IMR-90 (cell line): ENCODE data around the gene NOD1. TPM values are rescaled to one million over a fixed set of nuclear protein-coding genes. Genes with fewer than 3 reads are reported as not detected.

Source experiments
- ATAC-seq: fragments of 200-7000 bp; cut with Tn5 transposase; 2 replicates; pipeline ENCODE4 v1.9.1; 2020; ENCODE audit warnings: low read depth, mild to moderate bottlenecking, moderate library complexity
- BruUV-seq: library from RNA; stranded (reverse); fragments of 400-500 nt; replicated peaks from 2 replicates; lab custom pipeline; 2021; lab: Mats Ljungman, UMichigan
- CTCF ChIA-PET: fragments of 300-600 bp; formaldehyde crosslinking; extraction: SDS; loops from one replicate; lab custom pipeline; 2021; ENCODE audit warnings: antibody characterized with exemption; lab: Yijun Ruan, JAX
- POLR2A ChIA-PET: fragments of 300-600 bp; sonication (Branson Sonifier 250); formaldehyde crosslinking; loops from one replicate; lab custom pipeline; 2022; ENCODE audit warnings: antibody characterized with exemption; ENCODE audit not compliant: unreplicated experiment; lab: Charles Lee
- DNase-seq: peaks from one replicate; pipeline ENCODE4 v3.0.0; 2013
- H2AFZ ChIP-seq: replicated peaks from 2 replicates; pipeline ENCODE3; 2013; ENCODE audit warnings: low read length, mild to moderate bottlenecking; ENCODE audit not compliant: poor library complexity
- H2AK5ac ChIP-seq: 2 replicates; pipeline ENCODE4 v1.6.1; 2013; ENCODE audit warnings: low read depth, low read length, inconsistent platforms
- H2AK9ac ChIP-seq: replicated peaks from 2 replicates; pipeline ENCODE3; 2013; ENCODE audit warnings: mild to moderate bottlenecking, low read depth, low read length, moderate library complexity; ENCODE audit not compliant: poor library complexity
- H2BK120ac ChIP-seq: 2 replicates; pipeline ENCODE4 v1.6.1; 2013; ENCODE audit warnings: low read depth, low read length, inconsistent platforms
- H2BK15ac ChIP-seq: 3 replicates; pipeline ENCODE4 v1.6.1; 2013; ENCODE audit warnings: low read depth, low read length, inconsistent platforms
- H2BK20ac ChIP-seq: 2 replicates; pipeline ENCODE4 v1.6.1; 2013; ENCODE audit warnings: low read depth, mild to moderate bottlenecking, inconsistent platforms, low read length, moderate library complexity
- H2BK5ac ChIP-seq: 2 replicates; pipeline ENCODE4 v1.6.1; 2013; ENCODE audit warnings: mild to moderate bottlenecking, low read depth, low read length, inconsistent platforms; ENCODE audit not compliant: poor library complexity, severe bottlenecking
- H3K14ac ChIP-seq: replicated peaks from 2 replicates; pipeline ENCODE4 v1.6.1; 2013; ENCODE audit warnings: low read depth, low read length, inconsistent platforms
- H3K18ac ChIP-seq: 2 replicates; pipeline ENCODE4 v1.6.1; 2013; ENCODE audit warnings: low read depth, low read length, control low read depth
- H3K23ac ChIP-seq: 2 replicates; pipeline ENCODE4 v1.6.1; 2013; ENCODE audit warnings: low read depth, low read length, inconsistent platforms
- H3K27ac ChIP-seq: 2 replicates; pipeline ENCODE4 v1.5.1; 2013; ENCODE audit warnings: mild to moderate bottlenecking, control low read depth, low read length; ENCODE audit not compliant: insufficient read depth
- H3K27me3 ChIP-seq: 2 replicates; pipeline ENCODE4 v1.6.1; 2013; ENCODE audit warnings: low read length; ENCODE audit not compliant: control insufficient read depth, insufficient read depth
- H3K36me3 ChIP-seq: 2 replicates; pipeline ENCODE4 v1.6.1; 2013; ENCODE audit warnings: low read length, mixed read lengths; ENCODE audit not compliant: control insufficient read depth, insufficient read depth
- H3K4ac ChIP-seq: 2 replicates; pipeline ENCODE4 v1.6.1; 2013; ENCODE audit warnings: low read depth, low read length, inconsistent platforms
- H3K4me1 ChIP-seq: 2 replicates; pipeline ENCODE4 v1.6.1; 2013; ENCODE audit warnings: low read length, mixed read lengths; ENCODE audit not compliant: control insufficient read depth, insufficient read depth
- H3K4me2 ChIP-seq: 2 replicates; pipeline ENCODE4 v1.6.1; 2013; ENCODE audit warnings: low read depth, mild to moderate bottlenecking, control low read depth, low read length, moderate library complexity
- H3K4me3 ChIP-seq: 2 replicates; pipeline ENCODE4 v1.5.1; 2013; ENCODE audit warnings: low read depth, mild to moderate bottlenecking, control low read depth, low read length, moderate library complexity; ENCODE audit not compliant: insufficient read depth
- H3K56ac ChIP-seq: 2 replicates; pipeline ENCODE4 v1.6.1; 2013; ENCODE audit warnings: low read length, inconsistent platforms; ENCODE audit not compliant: insufficient read depth; ENCODE audit errors: extremely low read depth
- H3K79me1 ChIP-seq, 2 experiments: 2 replicates each; pipeline ENCODE4 v1.6.1; 2013; ENCODE audit warnings: low read length in 2 of 2, inconsistent platforms in 1 of 2, low read depth in 1 of 2
- H3K9ac ChIP-seq: 2 replicates; pipeline ENCODE4 v1.6.1; 2013; ENCODE audit warnings: low read depth, low read length, control low read depth
- H3K9me1 ChIP-seq: 2 replicates; pipeline ENCODE4 v1.6.1; 2013; ENCODE audit warnings: low read length, inconsistent platforms; ENCODE audit not compliant: insufficient read depth
- H3K9me3 ChIP-seq: 2 replicates; pipeline ENCODE4 v1.6.1; 2013; ENCODE audit warnings: low read length; ENCODE audit not compliant: control insufficient read depth, insufficient read depth
- H4K20me1 ChIP-seq: 2 replicates; pipeline ENCODE4 v1.6.1; 2013; ENCODE audit warnings: low read length, inconsistent platforms; ENCODE audit not compliant: insufficient read depth
- H4K5ac ChIP-seq: 2 replicates; pipeline ENCODE4 v1.6.1; 2013; ENCODE audit warnings: mild to moderate bottlenecking, low read depth, low read length, control low read depth
- H4K8ac ChIP-seq, 2 experiments: 2 replicates each; pipeline ENCODE4 v1.6.1; 2013; ENCODE audit warnings: low read depth in 2 of 2, low read length in 2 of 2, control low read depth in 1 of 2, inconsistent platforms in 1 of 2
- H4K91ac ChIP-seq: 2 replicates; pipeline ENCODE4 v1.6.1; 2013; ENCODE audit warnings: low read depth, low read length, inconsistent platforms; ENCODE audit not compliant: insufficient read depth
- BHLHE40 ChIP-seq: fragments of 150-350 bp; IDR thresholded peaks from 2 replicates; pipeline ENCODE4 v1.6.1; 2016; ENCODE audit warnings: mild to moderate bottlenecking, low read depth, low read length
- CEBPB ChIP-seq: IDR thresholded peaks from 2 replicates; pipeline ENCODE4 v1.6.1; 2012; ENCODE audit warnings: low read depth, low read length, improper control_type of control experiment
- FOS ChIP-seq: fragments of 150-350 bp; IDR thresholded peaks from 2 replicates; pipeline ENCODE4 v1.6.1; 2016; ENCODE audit warnings: low read depth, low read length
- POLR2A ChIP-seq: IDR thresholded peaks from 2 replicates; pipeline ENCODE4 v1.6.1; 2012; ENCODE audit warnings: mild to moderate bottlenecking, low read depth, low read length
- RFX5 ChIP-seq: IDR thresholded peaks from 2 replicates; pipeline ENCODE4 v1.8.0; 2012; ENCODE audit warnings: low read depth, mild to moderate bottlenecking, low read length, moderate library complexity
- USF2 ChIP-seq: fragments of 150-350 bp; IDR thresholded peaks from 2 replicates; pipeline ENCODE4 v1.6.1; 2017; ENCODE audit warnings: mild to moderate bottlenecking, antibody characterized with exemption, low read length, low read depth
- WGBS, 2 experiments: methylation state at CpG; one replicate each; pipeline versions ENCODE4 v1.1.5 to v1.1.7; 2013; ENCODE audit warnings: missing lambda C conversion rate in 2 of 2; ENCODE audit not compliant: insufficient read length in 1 of 2; ENCODE audit errors: extremely low coverage in 2 of 2; 5-methylcytosine and 5-hydroxymethylcytosine counted together
- dilution Hi-C: fragments of 300-500 bp; cut with HindIII; formaldehyde crosslinking; loops from one replicate; pipeline ENCODE4 v1.14.3; 2018; ENCODE audit warnings: low sequenced_read_pairs; ENCODE audit not compliant: unreplicated experiment
- in situ Hi-C: fragments of 300-500 bp; cut with MboI; formaldehyde crosslinking; loops from 3 replicates; pipeline ENCODE4 v1.14.3; 2019; ENCODE audit warnings: low sequenced_read_pairs, inconsistent platforms, mixed read lengths
- intact Hi-C: fragments of 100-400 bp; cut with micrococcal nuclease; formaldehyde crosslinking; loops from 2 replicates; pipeline ENCODE4 v1.10.0; 2022
- polyA plus RNA-seq, 3 experiments: library from polyadenylated mRNA; depleted of rRNA; stranded (reverse); fragments of >200 nt; gene quantifications; 2 replicates each; pipeline ENCODE4 v1.2.3, GENCODE V29; 2012; ENCODE audit warnings: low replicate concordance in 1 of 3
- total RNA-seq: library from RNA; depleted of rRNA; stranded (reverse); fragments of >200 nt; gene quantifications from 2 replicates; pipeline ENCODE4 v1.2.3, GENCODE V29; 2012

NOD1 gene
- total and polyA plus RNA-seq, 2 of the 4 experiments (the other 2 are of a cell fraction): 1.8 to 3.0 TPM

- H3K14ac ChIP-seq: no peak overlapping the region
- no peaks in the 10 kb centered on the region for H3K9me1 ChIP-seq
- ChIA-PET CTCF (no interaction called here), POLR2A (interaction anchor here (0.6 kb wide), 1 partner anchor 24 kb away, joined by 6 read pairs; no protein-coding TSS in a partner anchor)
- H2AK9ac ChIP-seq: no peak overlapping the region
- WGBS, 2 experiments: no CpG with 5 or more reads among the region's 7 CpGs
- no peaks in the 10 kb centered on the region for H3K36me3 ChIP-seq
- H4K8ac ChIP-seq: no peak overlapping the region
- H3K9me3 ChIP-seq: no peaks in the 10 kb centered on the region
- H2AK5ac ChIP-seq: no peak overlapping the region
- no peak overlapping the region for H3K23ac ChIP-seq
- no peak overlapping the region for H2BK15ac ChIP-seq
- no peak overlapping the region for H2BK5ac ChIP-seq
- in situ Hi-C loops: no loop called here
- ATAC-seq: no peak
- intact Hi-C loops: no loop called here
- no peak overlapping the region for H2AFZ ChIP-seq
- H3K4me2 ChIP-seq: no peak overlapping the region
- no peak overlapping the region for H4K91ac ChIP-seq
- no peak overlapping the region for H3K27ac ChIP-seq
- no peak overlapping the region for H3K9ac ChIP-seq
- TF ChIP-seq FOS (no peak), POLR2A (no peak), RFX5 (no peak), USF2 (no peak), CEBPB (no peak), BHLHE40 (no peak)
- no TSS peak for BruUV-seq
- H3K4me1 ChIP-seq: no peaks in the 10 kb centered on the region
- dilution Hi-C loops: no loop called here
- no peak overlapping the region for H3K4ac ChIP-seq
- no peak overlapping the region for H4K5ac ChIP-seq
- no peak for DNase-seq
- no peak overlapping the region for H3K56ac ChIP-seq
- H3K18ac ChIP-seq: no peak overlapping the region
- no peak overlapping the region for H2BK20ac ChIP-seq
- no peaks in the 10 kb centered on the region for H4K20me1 ChIP-seq
- no peak overlapping the region for H2BK120ac ChIP-seq
- H3K79me1 ChIP-seq: no peaks in the 10 kb centered on the region
- no peaks in the 10 kb centered on the region for H3K27me3 ChIP-seq
- no peak overlapping the region for H3K4me3 ChIP-seq
Measured at GRCh38 chr7:30396389-30396788, 82.2 kb downstream of the NOD1 start.
